WTC11 (cell line): ENCODE measurements around the gene NCLN. TPM values are rescaled to one million over a fixed set of nuclear protein-coding genes. Genes with fewer than 3 reads are reported as not detected.

ENCODE experiments used
- ATAC-seq: fragments of 200-7000 bp; cut with Tn5 transposase; 2 replicates; pipeline ENCODE4 v1.10.0; 2021; ENCODE audit warnings: mild to moderate bottlenecking, moderate library complexity
- CTCF ChIA-PET: fragments of 300-600 bp; sonication (Branson Sonifier 250); formaldehyde crosslinking; loops from one replicate; lab custom pipeline; 2021; ENCODE audit warnings: antibody characterized with exemption; lab: Charles Lee
- POLR2A ChIA-PET: fragments of 350-600 bp; sonication (Branson Sonifier 250); formaldehyde crosslinking; loops from one replicate; lab custom pipeline; 2021; ENCODE audit warnings: antibody characterized with exemption; lab: Charles Lee
- DNase-seq: peaks from one replicate; pipeline ENCODE4 v3.0.0; 2021; ENCODE audit warnings: low spot score
- H3K27ac Mint-ChIP-seq: 2 replicates; pipeline ENCODE4 v1.8.0; 2021; ENCODE audit warnings: mixed read lengths
- H3K27me3 Mint-ChIP-seq: 2 replicates; pipeline ENCODE4 v1.8.0; 2021; ENCODE audit warnings: low read depth, mild to moderate bottlenecking, moderate library complexity, mixed read lengths
- H3K36me3 Mint-ChIP-seq: 2 replicates; pipeline ENCODE4 v1.8.0; 2021; ENCODE audit warnings: mixed read lengths
- H3K4me1 Mint-ChIP-seq: 2 replicates; pipeline ENCODE4 v1.8.0; 2022; ENCODE audit warnings: mixed read lengths
- H3K4me3 Mint-ChIP-seq: 2 replicates; pipeline ENCODE4 v1.8.0; 2021; ENCODE audit warnings: mild to moderate bottlenecking, moderate library complexity, mixed read lengths
- H3K9me3 Mint-ChIP-seq: 2 replicates; pipeline ENCODE4 v1.8.0; 2021; ENCODE audit warnings: mixed read lengths
- E2F1 ChIP-seq: sonication (generic); formaldehyde crosslinking; IDR thresholded peaks from 2 replicates; pipeline ENCODE4 v1.8.0; 2022; ENCODE audit warnings: mild to moderate bottlenecking, missing genetic modification reagents
- ELF4 ChIP-seq: sonication (generic); formaldehyde crosslinking; IDR thresholded peaks from 2 replicates; pipeline ENCODE4 v1.8.1; 2022; ENCODE audit warnings: low read depth, mild to moderate bottlenecking, moderate library complexity, missing genetic modification reagents
- EMX1 ChIP-seq: fragments of 250-450 bp; sonication (Bioruptor Pico); IDR thresholded peaks from 2 replicates; pipeline ENCODE4 v1.8.0; 2021; ENCODE audit warnings: mild to moderate bottlenecking
- GTF2I ChIP-seq: fragments of 250-450 bp; sonication (Bioruptor Pico); conservative IDR thresholded peaks from 2 replicates; pipeline ENCODE4 v1.4.0; 2021; ENCODE audit warnings: mild to moderate bottlenecking
- HMGA2 ChIP-seq: fragments of 250-450 bp; sonication (Bioruptor Pico); IDR thresholded peaks from 2 replicates; pipeline ENCODE4 v1.4.0; 2021; ENCODE audit warnings: mild to moderate bottlenecking, moderate library complexity
- IRF2 ChIP-seq: sonication (generic); formaldehyde crosslinking; IDR thresholded peaks from 2 replicates; pipeline ENCODE4 v1.8.0; 2022; ENCODE audit warnings: low read depth, missing genetic modification reagents, borderline replicate concordance
- JUN ChIP-seq: sonication (generic); formaldehyde crosslinking; IDR thresholded peaks from 2 replicates; pipeline ENCODE4 v1.8.0; 2023; ENCODE audit warnings: mild to moderate bottlenecking, missing genetic modification reagents
- MAX ChIP-seq: sonication (generic); formaldehyde crosslinking; IDR thresholded peaks from 2 replicates; pipeline ENCODE4 v1.8.0; 2022; ENCODE audit warnings: mild to moderate bottlenecking, missing genetic modification reagents
- MXD4 ChIP-seq: fragments of 250-450 bp; sonication (Bioruptor Pico); IDR thresholded peaks from 2 replicates; pipeline ENCODE4 v1.8.0; 2021; ENCODE audit warnings: mild to moderate bottlenecking, moderate library complexity, borderline replicate concordance
- PRRX2 ChIP-seq: fragments of 250-450 bp; sonication (Bioruptor Pico); IDR thresholded peaks from 2 replicates; pipeline ENCODE4 v1.8.0; 2021; ENCODE audit warnings: mild to moderate bottlenecking
- SP1 ChIP-seq: sonication (generic); formaldehyde crosslinking; conservative IDR thresholded peaks from 2 replicates; pipeline ENCODE4 v1.8.1; 2022; ENCODE audit warnings: missing genetic modification reagents
- TEAD4 ChIP-seq: sonication (generic); formaldehyde crosslinking; IDR thresholded peaks from 2 replicates; pipeline ENCODE4 v1.8.0; 2022; ENCODE audit warnings: mild to moderate bottlenecking, missing genetic modification reagents
- ZNF138 ChIP-seq: sonication (generic); formaldehyde crosslinking; conservative IDR thresholded peaks from 2 replicates; pipeline ENCODE4 v1.8.1; 2022; ENCODE audit warnings: mild to moderate bottlenecking, moderate library complexity, missing genetic modification reagents
- ZNF263 ChIP-seq: sonication (generic); formaldehyde crosslinking; IDR thresholded peaks from 2 replicates; pipeline ENCODE4 v1.8.1; 2022; ENCODE audit warnings: low read depth, mild to moderate bottlenecking, moderate library complexity, missing genetic modification reagents
- ZNF317 ChIP-seq: sonication (generic); formaldehyde crosslinking; IDR thresholded peaks from 2 replicates; pipeline ENCODE4 v1.8.1; 2023; ENCODE audit warnings: low read depth, mild to moderate bottlenecking, moderate library complexity, missing genetic modification reagents, borderline replicate concordance
- ZNF396 ChIP-seq: fragments of 250-450 bp; sonication (Bioruptor Pico); IDR thresholded peaks from 2 replicates; pipeline ENCODE4 v1.8.0; 2021; ENCODE audit warnings: mild to moderate bottlenecking, moderate library complexity, borderline replicate concordance
- total RNA-seq: library from RNA; stranded (reverse); gene quantifications from 3 replicates; pipeline ENCODE4 v1.2.3, GENCODE V29; 2021
- TF ChIP-seq, protein P1 (sequence below): sonication (generic); formaldehyde crosslinking; IDR thresholded peaks from 2 replicates; pipeline ENCODE4 v1.8.1; 2022; ENCODE audit warnings: missing genetic modification reagents, borderline replicate concordance
- TF ChIP-seq, protein P2 (sequence below): fragments of 250-450 bp; sonication (Bioruptor Pico); IDR thresholded peaks from 2 replicates; pipeline ENCODE4 v1.9.0; 2021; ENCODE audit warnings: moderate library complexity, mild to moderate bottlenecking, inconsistent platforms, borderline replicate concordance
- TF ChIP-seq, protein P3 (sequence below): sonication (generic); formaldehyde crosslinking; conservative IDR thresholded peaks from 2 replicates; pipeline ENCODE4 v1.8.1; 2022; ENCODE audit warnings: mild to moderate bottlenecking, missing genetic modification reagents
- TF ChIP-seq, protein P4 (sequence below): sonication (generic); formaldehyde crosslinking; IDR thresholded peaks from 2 replicates; pipeline ENCODE4 v1.8.1; 2023; ENCODE audit warnings: mild to moderate bottlenecking, missing genetic modification reagents, borderline replicate concordance
- TF ChIP-seq, protein P5 (sequence below): fragments of 250-450 bp; sonication (Bioruptor Pico); IDR thresholded peaks from 2 replicates; pipeline ENCODE4 v1.8.0; 2021; ENCODE audit warnings: mild to moderate bottlenecking

Gene NCLN
- total RNA-seq, 1 experiment from 2014 or later: 113 TPM

DNA sequence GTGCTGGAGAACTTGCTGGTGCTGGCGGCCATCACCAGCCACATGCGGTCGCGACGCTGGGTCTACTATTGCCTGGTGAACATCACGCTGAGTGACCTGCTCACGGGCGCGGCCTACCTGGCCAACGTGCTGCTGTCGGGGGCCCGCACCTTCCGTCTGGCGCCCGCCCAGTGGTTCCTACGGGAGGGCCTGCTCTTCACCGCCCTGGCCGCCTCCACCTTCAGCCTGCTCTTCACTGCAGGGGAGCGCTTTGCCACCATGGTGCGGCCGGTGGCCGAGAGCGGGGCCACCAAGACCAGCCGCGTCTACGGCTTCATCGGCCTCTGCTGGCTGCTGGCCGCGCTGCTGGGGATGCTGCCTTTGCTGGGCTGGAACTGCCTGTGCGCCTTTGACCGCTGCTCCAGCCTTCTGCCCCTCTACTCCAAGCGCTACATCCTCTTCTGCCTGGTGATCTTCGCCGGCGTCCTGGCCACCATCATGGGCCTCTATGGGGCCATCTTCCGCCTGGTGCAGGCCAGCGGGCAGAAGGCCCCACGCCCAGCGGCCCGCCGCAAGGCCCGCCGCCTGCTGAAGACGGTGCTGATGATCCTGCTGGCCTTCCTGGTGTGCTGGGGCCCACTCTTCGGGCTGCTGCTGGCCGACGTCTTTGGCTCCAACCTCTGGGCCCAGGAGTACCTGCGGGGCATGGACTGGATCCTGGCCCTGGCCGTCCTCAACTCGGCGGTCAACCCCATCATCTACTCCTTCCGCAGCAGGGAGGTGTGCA is 6.6 kb upstream of the NCLN start:
- no peak for DNase-seq
- H3K4me3 Mint-ChIP-seq: no peak overlapping the region
- peak; percentile 48 for ATAC-seq
- CTCF ChIA-PET: no interaction called here
- H3K4me1 Mint-ChIP-seq: no peaks in the 10 kb centered on the region
- no peak overlapping the region for H3K27ac Mint-ChIP-seq
- no peaks in the 10 kb centered on the region for H3K9me3 Mint-ChIP-seq
- no peaks in the 10 kb centered on the region for H3K27me3 Mint-ChIP-seq
- no peaks in the 10 kb centered on the region for H3K36me3 Mint-ChIP-seq
- TF ChIP-seq ZNF138 (CRISPR knock-in tag): no peak
- no peak for TF ChIP-seq TEAD4 (CRISPR knock-in tag)
- no peak for TF ChIP-seq ZNF396 (CRISPR knock-in tag)
- TF ChIP-seq ZNF263 (CRISPR knock-in tag): no peak
- TF ChIP-seq, protein P1, sequence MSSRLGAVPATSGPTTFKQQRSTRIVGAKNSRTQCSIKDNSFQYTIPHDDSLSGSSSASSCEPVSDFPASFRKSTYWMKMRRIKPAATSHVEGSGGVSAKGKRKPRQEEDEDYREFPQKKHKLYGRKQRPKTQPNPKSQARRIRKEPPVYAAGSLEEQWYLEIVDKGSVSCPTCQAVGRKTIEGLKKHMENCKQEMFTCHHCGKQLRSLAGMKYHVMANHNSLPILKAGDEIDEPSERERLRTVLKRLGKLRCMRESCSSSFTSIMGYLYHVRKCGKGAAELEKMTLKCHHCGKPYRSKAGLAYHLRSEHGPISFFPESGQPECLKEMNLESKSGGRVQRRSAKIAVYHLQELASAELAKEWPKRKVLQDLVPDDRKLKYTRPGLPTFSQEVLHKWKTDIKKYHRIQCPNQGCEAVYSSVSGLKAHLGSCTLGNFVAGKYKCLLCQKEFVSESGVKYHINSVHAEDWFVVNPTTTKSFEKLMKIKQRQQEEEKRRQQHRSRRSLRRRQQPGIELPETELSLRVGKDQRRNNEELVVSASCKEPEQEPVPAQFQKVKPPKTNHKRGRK (CRISPR knock-in tag): no peak
- TF ChIP-seq, protein P2, sequence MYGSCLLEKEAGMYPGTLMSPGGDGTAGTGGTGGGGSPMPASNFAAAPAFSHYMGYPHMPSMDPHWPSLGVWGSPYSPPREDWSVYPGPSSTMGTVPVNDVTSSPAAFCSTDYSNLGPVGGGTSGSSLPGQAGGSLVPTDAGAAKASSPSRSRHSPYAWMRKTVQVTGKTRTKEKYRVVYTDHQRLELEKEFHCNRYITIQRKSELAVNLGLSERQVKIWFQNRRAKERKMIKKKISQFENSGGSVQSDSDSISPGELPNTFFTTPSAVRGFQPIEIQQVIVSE: no peak
- TF ChIP-seq PRRX2 (CRISPR knock-in tag): no peak
- no peak for TF ChIP-seq MAX (CRISPR knock-in tag)
- TF ChIP-seq, protein P3, sequence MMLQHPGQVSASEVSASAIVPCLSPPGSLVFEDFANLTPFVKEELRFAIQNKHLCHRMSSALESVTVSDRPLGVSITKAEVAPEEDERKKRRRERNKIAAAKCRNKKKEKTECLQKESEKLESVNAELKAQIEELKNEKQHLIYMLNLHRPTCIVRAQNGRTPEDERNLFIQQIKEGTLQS (CRISPR knock-in tag): no peak
- no peak for TF ChIP-seq MXD4 (CRISPR knock-in tag)
- no peak for TF ChIP-seq HMGA2 (CRISPR knock-in tag)
- no peak for TF ChIP-seq GTF2I
- TF ChIP-seq, protein P4, sequence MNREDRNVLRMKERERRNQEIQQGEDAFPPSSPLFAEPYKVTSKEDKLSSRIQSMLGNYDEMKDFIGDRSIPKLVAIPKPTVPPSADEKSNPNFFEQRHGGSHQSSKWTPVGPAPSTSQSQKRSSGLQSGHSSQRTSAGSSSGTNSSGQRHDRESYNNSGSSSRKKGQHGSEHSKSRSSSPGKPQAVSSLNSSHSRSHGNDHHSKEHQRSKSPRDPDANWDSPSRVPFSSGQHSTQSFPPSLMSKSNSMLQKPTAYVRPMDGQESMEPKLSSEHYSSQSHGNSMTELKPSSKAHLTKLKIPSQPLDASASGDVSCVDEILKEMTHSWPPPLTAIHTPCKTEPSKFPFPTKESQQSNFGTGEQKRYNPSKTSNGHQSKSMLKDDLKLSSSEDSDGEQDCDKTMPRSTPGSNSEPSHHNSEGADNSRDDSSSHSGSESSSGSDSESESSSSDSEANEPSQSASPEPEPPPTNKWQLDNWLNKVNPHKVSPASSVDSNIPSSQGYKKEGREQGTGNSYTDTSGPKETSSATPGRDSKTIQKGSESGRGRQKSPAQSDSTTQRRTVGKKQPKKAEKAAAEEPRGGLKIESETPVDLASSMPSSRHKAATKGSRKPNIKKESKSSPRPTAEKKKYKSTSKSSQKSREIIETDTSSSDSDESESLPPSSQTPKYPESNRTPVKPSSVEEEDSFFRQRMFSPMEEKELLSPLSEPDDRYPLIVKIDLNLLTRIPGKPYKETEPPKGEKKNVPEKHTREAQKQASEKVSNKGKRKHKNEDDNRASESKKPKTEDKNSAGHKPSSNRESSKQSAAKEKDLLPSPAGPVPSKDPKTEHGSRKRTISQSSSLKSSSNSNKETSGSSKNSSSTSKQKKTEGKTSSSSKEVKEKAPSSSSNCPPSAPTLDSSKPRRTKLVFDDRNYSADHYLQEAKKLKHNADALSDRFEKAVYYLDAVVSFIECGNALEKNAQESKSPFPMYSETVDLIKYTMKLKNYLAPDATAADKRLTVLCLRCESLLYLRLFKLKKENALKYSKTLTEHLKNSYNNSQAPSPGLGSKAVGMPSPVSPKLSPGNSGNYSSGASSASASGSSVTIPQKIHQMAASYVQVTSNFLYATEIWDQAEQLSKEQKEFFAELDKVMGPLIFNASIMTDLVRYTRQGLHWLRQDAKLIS (CRISPR knock-in tag): no peak
- POLR2A ChIA-PET: no interaction called here

GRCh38 chr19:3179739-3180293 is 5.9 kb upstream of the NCLN start:
- Mint-ChIP-seq H3K4me3 (no peak overlapping the region), H3K4me1 (no peaks in the 10 kb centered on the region), H3K36me3 (no peaks in the 10 kb centered on the region), H3K27me3 (no peaks in the 10 kb centered on the region), H3K9me3 (no peaks in the 10 kb centered on the region), H3K27ac (no peak overlapping the region)
- no peak for ATAC-seq
- ChIA-PET CTCF (no interaction called here), POLR2A (no interaction called here)
- DNase-seq: no peak
- no peak for TF ChIP-seq TEAD4 (CRISPR knock-in tag)
- TF ChIP-seq ELF4 (CRISPR knock-in tag): no peak
- TF ChIP-seq, protein P5, sequence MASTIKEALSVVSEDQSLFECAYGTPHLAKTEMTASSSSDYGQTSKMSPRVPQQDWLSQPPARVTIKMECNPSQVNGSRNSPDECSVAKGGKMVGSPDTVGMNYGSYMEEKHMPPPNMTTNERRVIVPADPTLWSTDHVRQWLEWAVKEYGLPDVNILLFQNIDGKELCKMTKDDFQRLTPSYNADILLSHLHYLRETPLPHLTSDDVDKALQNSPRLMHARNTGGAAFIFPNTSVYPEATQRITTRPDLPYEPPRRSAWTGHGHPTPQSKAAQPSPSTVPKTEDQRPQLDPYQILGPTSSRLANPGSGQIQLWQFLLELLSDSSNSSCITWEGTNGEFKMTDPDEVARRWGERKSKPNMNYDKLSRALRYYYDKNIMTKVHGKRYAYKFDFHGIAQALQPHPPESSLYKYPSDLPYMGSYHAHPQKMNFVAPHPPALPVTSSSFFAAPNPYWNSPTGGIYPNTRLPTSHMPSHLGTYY (CRISPR knock-in tag): no peak
- TF ChIP-seq ZNF317: no peak
- no peak for TF ChIP-seq JUN
- no peak for TF ChIP-seq EMX1
- TF ChIP-seq E2F1 (CRISPR knock-in tag): no peak
- no peak for TF ChIP-seq SP1 (CRISPR knock-in tag)
- TF ChIP-seq IRF2: no peak
